Lower leg skin (tissue), 4 donors: ENCODE results near the gene HAGH. TPM values are rescaled to one million over a fixed set of nuclear protein-coding genes. Genes with fewer than 3 reads are reported as not detected.

Source experiments
- DNase-seq, 2 donors: peaks; one replicate each; pipeline ENCODE4 v3.0.0-alpha.2; 2019; ENCODE audit warnings: low spot score in 2 of 2
- H3K4me3 ChIP-seq: fragments of 200-600 bp; sonication (generic); 2 replicates; pipeline ENCODE4 v1.5.1; 2017; ENCODE audit warnings: mild to moderate bottlenecking, low read depth; ENCODE audit not compliant: poor library complexity, severe bottlenecking
- CTCF ChIP-seq, 3 donors: fragments of 450-650 bp; IDR thresholded peaks; one replicate each; pipeline ENCODE4 v1.5.1; 2016; ENCODE audit warnings: antibody characterized with exemption in 3 of 3, mild to moderate bottlenecking in 3 of 3, moderate library complexity in 2 of 3
- POLR2A ChIP-seq, 2 donors: fragments of 450-650 bp; IDR thresholded peaks; one replicate each; pipeline ENCODE4 v1.6.1; 2016 to 2017; ENCODE audit warnings: antibody characterized with exemption in 2 of 2, mild to moderate bottlenecking in 1 of 2, moderate library complexity in 1 of 2
- WGBS, 2 donors: methylation state at CpG; one replicate each; pipeline ENCODE4 v1.1.5; 2018; 5-methylcytosine and 5-hydroxymethylcytosine counted together
- intact Hi-C: fragments of 100-400 bp; cut with DNase I; formaldehyde crosslinking; loops from one replicate; pipeline ENCODE4 v1.15.0; 2023; ENCODE audit warnings: low total_unique reads
- total RNA-seq, 4 donors: library from RNA; depleted of rRNA; stranded (reverse); fragments of >200 nt; gene quantifications; one replicate each; pipeline ENCODE4 v1.1.0, GENCODE V29; 2016

Gene HAGH
- total RNA-seq, 4 donors from 2014 or later, result 57.8 to 104 (median 89.0) TPM

DNA sequence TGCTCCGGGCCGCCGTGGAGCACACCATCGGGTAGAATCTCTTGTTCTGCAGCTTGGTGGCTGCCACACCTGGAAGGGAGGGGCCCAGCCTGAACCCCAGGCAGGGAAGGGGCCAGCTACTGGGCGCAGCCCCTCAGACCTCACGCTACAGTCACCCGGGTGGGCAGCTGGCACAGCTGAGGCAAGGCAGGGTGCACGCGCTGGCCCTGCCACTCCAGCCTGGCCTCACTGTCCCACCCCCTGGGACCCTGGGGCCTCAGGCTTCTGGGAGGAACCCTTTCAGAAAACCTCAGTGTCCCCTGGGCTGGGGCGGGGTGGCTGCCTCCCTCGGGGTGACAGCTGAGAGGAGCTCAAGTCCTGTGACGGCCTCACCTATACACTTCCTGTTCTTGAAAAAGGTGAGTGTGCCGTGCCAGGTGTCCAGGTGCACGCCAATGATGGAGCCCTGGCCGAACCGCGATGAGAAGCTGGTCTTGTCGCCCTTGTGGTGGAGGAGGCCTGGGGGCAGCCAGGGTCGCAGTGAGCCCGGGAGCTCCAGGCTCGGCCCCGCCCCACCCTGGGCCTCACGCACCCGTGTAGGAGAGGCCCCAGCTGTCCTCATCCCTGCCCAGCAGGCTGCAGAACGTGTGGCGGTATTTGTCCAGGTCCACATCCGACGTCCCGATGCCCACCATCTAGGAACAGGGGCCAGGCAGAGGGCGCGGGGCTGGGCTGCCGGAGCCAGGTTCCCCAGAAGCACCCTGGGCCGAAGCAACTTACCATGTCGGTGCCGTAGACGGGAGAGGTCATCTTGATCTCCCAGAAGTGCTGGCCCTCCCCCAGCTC is 49.0 kb downstream of the HAGH start:
- no peak for DNase-seq
- no peak overlapping the region for H3K4me3 ChIP-seq
- intact Hi-C loops, result no loop called here
- 74 to 83% methylated on average over 20 to 22 of the region's 36 CpGs for WGBS, 2 donors
- TF ChIP-seq POLR2A (IDR thresholded peaks at IDR 0.05), result no peak
- no peak for TF ChIP-seq CTCF (IDR thresholded peaks at IDR 0.05)

GRCh38 chr16:1776991-1777374 is 49.6 kb downstream of the HAGH start:
- DNase-seq, result no peak
- TF ChIP-seq POLR2A (IDR thresholded peaks at IDR 0.05) (no peak), CTCF (IDR thresholded peaks at IDR 0.05) (no peak)
- intact Hi-C loops, result no loop called here
- H3K4me3 ChIP-seq, result no peak overlapping the region
- 80 to 86% methylated on average over 14 to 17 of the region's 22 CpGs for WGBS, 2 donors

GRCh38 chr16:1776672-1776955 is 50.0 kb downstream of the HAGH start:
- H3K4me3 ChIP-seq, result no peak overlapping the region
- TF ChIP-seq CTCF (IDR thresholded peaks at IDR 0.05) (no peak), POLR2A (IDR thresholded peaks at IDR 0.05) (no peak)
- WGBS, 2 donors, result 80 to 83% methylated on average over 10 to 13 of the region's 13 CpGs
- intact Hi-C loops, result no loop called here
- DNase-seq, result no peak

- intact Hi-C loops, result no loop called here
- H3K4me3 ChIP-seq, result no peak overlapping the region
- no peak for TF ChIP-seq POLR2A (IDR thresholded peaks at IDR 0.05)
- no peak for TF ChIP-seq CTCF (IDR thresholded peaks at IDR 0.05)
- DNase-seq, result no peak
- WGBS, 2 donors, result 80 to 81% methylated on average over 15 to 27 of the region's 28 CpGs
Observed at GRCh38 chr16:1775846-1776671, 50.6 kb downstream of the HAGH start.

GRCh38 chr16:1775006-1775845 is 51.4 kb downstream of the HAGH start:
- no peak for DNase-seq
- TF ChIP-seq CTCF (IDR thresholded peaks at IDR 0.05) (no peak), POLR2A (IDR thresholded peaks at IDR 0.05) (no peak)
- 85% methylated on average over 22 to 30 of the region's 30 CpGs for WGBS, 2 donors
- H3K4me3 ChIP-seq, result no peak overlapping the region
- intact Hi-C loops, result no loop called here
